Measurements from ENCODE around the gene OSBP2. TPM values are rescaled to one million over a fixed set of nuclear protein-coding genes. Genes with fewer than 3 reads are reported as not detected.

The OSBP2 gene
- total and polyA plus RNA-seq, 10 of the 15 experiments (the other 5 are each of a cell fraction or from before 2014, with no cell fraction given), result 0.11 to 7.7 (median 3.6) TPM

DNA sequence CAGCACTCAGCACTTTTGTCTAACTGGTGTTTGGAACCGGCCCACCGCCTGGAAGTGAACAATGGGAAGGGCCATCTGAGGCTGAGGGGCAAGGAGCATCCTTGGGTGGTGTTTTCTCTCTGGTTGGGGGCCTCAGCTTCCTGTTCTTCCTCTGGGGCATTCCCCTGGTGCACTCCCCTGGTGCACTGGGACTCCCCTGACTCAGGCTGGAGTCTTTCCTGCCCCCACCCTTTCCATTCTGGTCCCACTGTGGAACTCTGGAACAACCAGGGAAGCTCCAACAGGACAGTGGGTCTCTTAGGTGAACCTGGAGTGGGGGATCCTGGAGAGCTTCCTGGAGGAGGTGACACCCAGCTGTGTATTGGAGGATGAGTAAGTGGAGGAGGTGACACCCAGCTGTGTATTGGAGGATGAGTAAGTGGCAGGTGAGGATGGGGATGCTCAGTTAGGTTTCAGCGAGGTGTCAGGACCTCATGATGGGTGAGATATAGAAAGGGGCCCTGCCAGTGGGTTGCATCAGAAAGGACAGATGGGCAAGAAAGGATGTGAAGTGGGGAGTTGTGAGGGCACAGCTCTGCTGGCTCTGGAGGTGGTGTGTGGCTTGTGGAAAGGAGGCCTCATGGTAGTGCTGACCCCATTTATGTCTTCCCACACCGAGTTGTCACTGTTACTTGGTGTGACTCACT is 132.1 kb downstream of the OSBP2 start:
- BruUV-seq (replicated peaks), result no TSS peak
- H4K20me1 ChIP-seq (ENCODE audit: control insufficient read depth, insufficient read depth), result no peaks in the 10 kb centered on the region
- in situ Hi-C loops (cut with MboI), result no loop called here
- intact Hi-C loops (cut with micrococcal nuclease; ENCODE audit: unreplicated experiment), result no loop called here
- SMC1A ChIA-PET (ENCODE audit: uncharacterized antibody, unreplicated experiment), result no interaction called here
- no peaks in the 10 kb centered on the region; the same call in 1 of the 2 replicates for H3K4me1 ChIP-seq (ENCODE audit: control insufficient read depth, insufficient read depth, low read length)
- peaks cover 8 to 9% of the 10 kb centered on the region in 2 experiments for H3K27me3 ChIP-seq (replicated peaks in 1 of 2; ENCODE audit: control insufficient read depth in 2 of 2, insufficient read depth in 2 of 2, low read length in 1 of 2)
- no peaks in the 10 kb centered on the region for H3K36me3 ChIP-seq (ENCODE audit: control insufficient read depth in 2 of 2, insufficient read depth in 2 of 2, low read length in 1 of 2)
- no peak overlapping the region for H2AFZ ChIP-seq (ENCODE audit: control insufficient read depth, low read depth, low read length)
- POLR2A ChIA-PET, result interaction anchor here (0.6 kb wide), 1 partner anchor 1020 kb away, joined by 4 read pairs; no protein-coding TSS in a partner anchor
- DNase-seq (ENCODE audit: low read depth, low spot score), result no peak
- no peak overlapping the region for H3K4me3 ChIP-seq
- no peak overlapping the region for H3K9ac ChIP-seq (ENCODE audit: control insufficient read depth, insufficient read depth, low read length)
- no peak for FAIRE-seq
- CTCF ChIA-PET, result no interaction called here
- no peak overlapping the region for H3K4me2 ChIP-seq (ENCODE audit: control insufficient read depth, insufficient read depth)
- RAD21 ChIA-PET (ENCODE audit: unreplicated experiment), result no interaction called here
- TF ChIP-seq, protein P1, sequence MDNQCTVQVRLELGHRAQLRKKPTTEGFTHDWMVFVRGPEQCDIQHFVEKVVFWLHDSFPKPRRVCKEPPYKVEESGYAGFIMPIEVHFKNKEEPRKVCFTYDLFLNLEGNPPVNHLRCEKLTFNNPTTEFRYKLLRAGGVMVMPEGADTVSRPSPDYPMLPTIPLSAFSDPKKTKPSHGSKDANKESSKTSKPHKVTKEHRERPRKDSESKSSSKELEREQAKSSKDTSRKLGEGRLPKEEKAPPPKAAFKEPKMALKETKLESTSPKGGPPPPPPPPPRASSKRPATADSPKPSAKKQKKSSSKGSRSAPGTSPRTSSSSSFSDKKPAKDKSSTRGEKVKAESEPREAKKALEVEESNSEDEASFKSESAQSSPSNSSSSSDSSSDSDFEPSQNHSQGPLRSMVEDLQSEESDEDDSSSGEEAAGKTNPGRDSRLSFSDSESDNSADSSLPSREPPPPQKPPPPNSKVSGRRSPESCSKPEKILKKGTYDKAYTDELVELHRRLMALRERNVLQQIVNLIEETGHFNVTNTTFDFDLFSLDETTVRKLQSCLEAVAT (IDR thresholded peaks at IDR 0.05), result no peak
- TF ChIP-seq EED (IDR thresholded peaks at IDR 0.05; ENCODE audit: low read depth), result peak; percentile 58
- H3K79me2 ChIP-seq (ENCODE audit: control insufficient read depth, insufficient read depth, low read length), result no peaks in the 10 kb centered on the region
- no peaks in the 10 kb centered on the region for H3K9me3 ChIP-seq (replicated peaks; ENCODE audit: control insufficient read depth, insufficient read depth, low read length)
- H3K27ac ChIP-seq (ENCODE audit: control insufficient read depth, insufficient read depth), result no peak overlapping the region
- peak; percentile 55 for ATAC-seq
- WGBS (ENCODE audit: insufficient coverage, insufficient replicate concordance, low lambda C conversion rate, missing lambda C conversion rate), result 39% methylated on average over 4 of the region's 4 CpGs

DNA sequence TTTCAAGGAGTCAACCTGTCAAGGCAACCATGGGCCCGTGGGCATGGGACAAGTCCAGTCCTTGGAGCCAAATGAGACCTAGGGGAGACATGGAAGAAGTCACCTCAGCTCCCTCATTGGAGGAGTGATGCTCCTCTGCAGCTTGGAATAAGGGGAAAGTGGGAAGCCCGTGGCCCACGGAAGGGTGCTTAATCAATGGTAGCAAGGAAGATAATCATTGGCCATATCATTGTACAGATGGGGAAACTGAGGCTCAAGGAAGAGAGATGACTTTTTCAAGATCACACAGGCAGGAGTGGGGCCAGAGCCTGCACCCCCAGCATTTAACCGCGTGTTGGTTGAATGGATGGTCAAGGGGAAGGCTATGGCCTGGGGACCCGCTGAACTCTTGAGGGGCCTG is 133.0 kb downstream of the OSBP2 start:
- H3K27ac ChIP-seq (ENCODE audit: control insufficient read depth, insufficient read depth), result no peak overlapping the region
- SMC1A ChIA-PET (ENCODE audit: uncharacterized antibody, unreplicated experiment), result no interaction called here
- H4K20me1 ChIP-seq (ENCODE audit: control insufficient read depth, insufficient read depth), result no peaks in the 10 kb centered on the region
- intact Hi-C loops (cut with micrococcal nuclease; ENCODE audit: unreplicated experiment) (no loop called here), in situ Hi-C loops (cut with MboI) (no loop called here)
- FAIRE-seq (no peak), DNase-seq (ENCODE audit: low read depth, low spot score) (no peak), ATAC-seq (no peak)
- H3K79me2 ChIP-seq (ENCODE audit: control insufficient read depth, insufficient read depth, low read length), result no peaks in the 10 kb centered on the region
- no TSS peak for BruUV-seq (replicated peaks)
- H2AFZ ChIP-seq (ENCODE audit: control insufficient read depth, low read depth, low read length), result no peak overlapping the region
- CTCF ChIA-PET, result no interaction called here
- RAD21 ChIA-PET (ENCODE audit: unreplicated experiment), result no interaction called here
- POLR2A ChIA-PET, result no interaction called here
- WGBS (ENCODE audit: insufficient coverage, insufficient replicate concordance, low lambda C conversion rate, missing lambda C conversion rate), result 67% methylated on average over 6 of the region's 6 CpGs
- H3K36me3 ChIP-seq (ENCODE audit: control insufficient read depth in 2 of 2, insufficient read depth in 2 of 2, low read length in 1 of 2), result no peaks in the 10 kb centered on the region
- H3K4me1 ChIP-seq (ENCODE audit: control insufficient read depth, insufficient read depth, low read length), result no peaks in the 10 kb centered on the region; the same call in 1 of the 2 replicates
- H3K4me3 ChIP-seq, result no peak overlapping the region
- H3K4me2 ChIP-seq (ENCODE audit: control insufficient read depth, insufficient read depth), result no peak overlapping the region
- no peaks in the 10 kb centered on the region for H3K9me3 ChIP-seq (replicated peaks; ENCODE audit: control insufficient read depth, insufficient read depth, low read length)
- peaks cover 2 to 3% of the 10 kb centered on the region in 2 experiments; a peak in 2 of 4 replicates for H3K27me3 ChIP-seq (replicated peaks in 1 of 2; ENCODE audit: control insufficient read depth in 2 of 2, insufficient read depth in 2 of 2, low read length in 1 of 2)
- H3K9ac ChIP-seq (ENCODE audit: control insufficient read depth, insufficient read depth, low read length), result no peak overlapping the region
- TF ChIP-seq ZNF24 (IDR thresholded peaks at IDR 0.05) (no peak), GATAD2B (conservative IDR thresholded peaks at IDR 0.05; ENCODE audit: low read depth) (no peak), JUND (IDR thresholded peaks at IDR 0.05; ENCODE audit: low read depth, low read length) (no peak), FOXM1 (IDR thresholded peaks at IDR 0.05; ENCODE audit: low read depth, low read length) (no peak), BMI1 (IDR thresholded peaks at IDR 0.05; ENCODE audit: borderline replicate concordance) (no peak), FOS (IDR thresholded peaks at IDR 0.05; ENCODE audit: borderline replicate concordance, extremely low read depth, insufficient read length) (no peak), SMAD1 (IDR thresholded peaks at IDR 0.05; ENCODE audit: low read depth, partially characterized antibody) (no peak), YY1 (IDR thresholded peaks at IDR 0.05; ENCODE audit: low read depth, low read length) (no peak), CEBPZ (IDR thresholded peaks at IDR 0.05; ENCODE audit: low read depth, low read length) (no peak), ATF7 (IDR thresholded peaks at IDR 0.05; ENCODE audit: low read depth) (no peak)
